GM10266 (cell line): ENCODE results near the gene RRAS.

Source experiments
- DNase-seq: peaks from one replicate; pipeline ENCODE4 v3.0.0; 2012; ENCODE audit errors: extremely low spot score
- TF ChIP-seq, protein P1 (sequence below): IDR thresholded peaks from 2 replicates; pipeline ENCODE4 v1.5.1; 2012; ENCODE audit warnings: mild to moderate bottlenecking, low read depth; ENCODE audit not compliant: control insufficient read depth, insufficient read depth; ENCODE audit errors: missing control alignments

Gene RRAS

DNA sequence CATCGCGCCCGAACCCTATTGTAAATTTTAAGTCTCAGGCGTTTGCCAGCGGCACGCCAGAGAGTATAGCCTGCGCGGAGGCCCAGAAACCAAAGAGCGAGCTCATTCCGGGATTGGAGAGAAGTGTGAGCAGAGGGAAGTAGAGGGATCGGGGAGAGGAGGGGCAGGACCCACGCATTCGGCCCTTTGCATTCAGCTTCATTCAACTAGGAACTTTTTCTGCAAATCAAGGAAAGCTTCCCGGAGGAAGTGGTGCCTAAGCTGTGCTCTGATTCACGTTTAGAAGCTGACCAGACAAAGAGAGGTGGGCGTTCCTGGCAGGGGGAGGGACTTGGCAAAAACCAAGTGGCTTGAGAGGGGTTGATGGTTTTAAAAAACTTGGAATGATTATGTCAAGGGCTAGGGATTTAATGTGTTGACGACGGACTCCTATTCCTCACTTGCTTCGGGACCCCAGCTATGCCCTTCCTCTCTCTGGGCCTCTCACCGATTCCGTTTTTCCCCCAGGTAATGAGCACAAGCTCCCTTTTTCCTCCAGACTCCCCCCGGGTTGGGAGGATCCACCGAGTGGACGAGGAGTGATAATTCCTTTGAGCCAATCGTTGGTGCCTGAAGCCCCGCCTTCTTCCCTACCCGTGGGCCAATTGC is 36.3 kb upstream of the RRAS start:
- TF ChIP-seq, protein P1, sequence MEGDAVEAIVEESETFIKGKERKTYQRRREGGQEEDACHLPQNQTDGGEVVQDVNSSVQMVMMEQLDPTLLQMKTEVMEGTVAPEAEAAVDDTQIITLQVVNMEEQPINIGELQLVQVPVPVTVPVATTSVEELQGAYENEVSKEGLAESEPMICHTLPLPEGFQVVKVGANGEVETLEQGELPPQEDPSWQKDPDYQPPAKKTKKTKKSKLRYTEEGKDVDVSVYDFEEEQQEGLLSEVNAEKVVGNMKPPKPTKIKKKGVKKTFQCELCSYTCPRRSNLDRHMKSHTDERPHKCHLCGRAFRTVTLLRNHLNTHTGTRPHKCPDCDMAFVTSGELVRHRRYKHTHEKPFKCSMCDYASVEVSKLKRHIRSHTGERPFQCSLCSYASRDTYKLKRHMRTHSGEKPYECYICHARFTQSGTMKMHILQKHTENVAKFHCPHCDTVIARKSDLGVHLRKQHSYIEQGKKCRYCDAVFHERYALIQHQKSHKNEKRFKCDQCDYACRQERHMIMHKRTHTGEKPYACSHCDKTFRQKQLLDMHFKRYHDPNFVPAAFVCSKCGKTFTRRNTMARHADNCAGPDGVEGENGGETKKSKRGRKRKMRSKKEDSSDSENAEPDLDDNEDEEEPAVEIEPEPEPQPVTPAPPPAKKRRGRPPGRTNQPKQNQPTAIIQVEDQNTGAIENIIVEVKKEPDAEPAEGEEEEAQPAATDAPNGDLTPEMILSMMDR, result no peak
- DNase-seq, result peak; percentile 83

DNA sequence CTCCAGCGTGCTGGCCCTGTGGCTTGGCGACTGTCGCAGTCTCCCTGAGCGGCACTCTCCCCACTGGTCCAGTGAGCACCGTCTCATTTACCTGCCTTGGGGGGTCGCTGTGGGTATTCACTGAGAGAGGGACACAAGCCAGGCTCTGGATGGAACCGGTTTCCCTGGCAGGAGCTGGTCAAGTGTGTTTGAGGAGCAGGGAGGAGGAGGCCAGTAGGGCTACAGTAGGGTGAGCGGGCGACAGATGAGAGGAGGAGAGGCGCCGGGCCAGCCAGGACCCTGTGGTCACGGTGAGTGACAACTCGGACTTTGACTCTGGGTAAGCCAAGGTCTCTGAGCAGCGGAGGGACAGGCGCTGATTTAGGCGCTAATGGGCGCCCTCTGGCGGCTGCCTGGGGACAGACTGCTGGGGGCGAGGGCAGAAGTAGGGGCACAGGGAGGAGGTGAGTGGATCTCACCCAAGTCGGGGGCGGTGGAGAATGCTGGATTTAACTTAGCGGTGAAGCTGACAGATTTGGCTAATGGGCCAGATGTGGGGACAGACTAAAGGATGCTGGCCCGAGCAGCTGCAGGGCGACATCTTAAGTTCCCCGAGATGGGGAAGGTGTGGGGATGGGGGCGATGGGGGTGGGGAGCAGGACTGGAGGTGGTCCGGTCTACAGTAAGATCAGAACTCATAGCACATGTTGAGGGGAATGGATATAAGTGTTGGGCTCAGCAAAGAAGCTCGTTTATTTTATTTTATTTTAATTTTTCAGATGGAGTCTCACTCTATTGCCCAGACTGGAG is 32.4 kb upstream of the RRAS start:
- peak; percentile 92 for DNase-seq
- TF ChIP-seq, protein P1, result peak; percentile 98

DNA sequence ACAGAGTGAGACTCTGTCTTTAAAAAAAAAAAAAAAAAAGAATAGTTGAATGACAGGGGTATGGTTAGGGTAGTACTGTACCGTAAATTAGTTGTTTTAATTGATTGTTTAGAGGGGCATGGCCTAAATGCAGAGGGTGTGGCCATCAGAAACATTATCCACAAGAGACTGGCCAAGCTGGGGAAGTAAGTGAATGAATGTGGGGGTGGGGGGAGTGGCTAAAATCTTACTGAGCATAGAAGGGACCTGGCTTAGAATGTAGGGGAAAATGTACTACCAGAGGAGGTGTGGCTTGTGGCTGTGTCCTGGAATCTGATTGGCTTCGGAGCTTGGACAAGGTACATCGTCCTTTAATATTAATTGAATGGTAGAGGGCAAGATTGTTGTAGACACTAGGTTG is 29.6 kb upstream of the RRAS start:
- TF ChIP-seq, protein P1, result no peak
- no peak for DNase-seq

DNA sequence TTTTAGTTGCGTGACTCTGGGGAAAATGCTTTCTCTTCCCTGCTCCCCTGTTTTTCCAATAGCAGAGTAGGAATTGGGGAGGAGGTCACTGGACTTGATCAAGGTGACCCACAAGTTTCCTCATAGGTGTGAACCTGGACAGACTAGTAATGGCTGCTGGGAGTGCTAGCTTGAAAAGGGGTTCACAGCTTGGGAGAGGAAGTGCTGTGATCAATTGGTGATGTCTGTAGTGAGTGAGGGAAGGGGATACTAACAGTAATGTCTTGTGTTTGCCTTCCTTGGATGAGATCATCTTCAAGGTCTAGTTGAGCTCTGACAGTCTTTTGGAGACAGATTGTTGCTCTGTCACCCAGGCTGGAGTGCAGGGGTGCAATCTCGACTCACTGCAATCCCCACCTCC is 27.5 kb upstream of the RRAS start:
- TF ChIP-seq, protein P1, result no peak
- no peak for DNase-seq

DNA sequence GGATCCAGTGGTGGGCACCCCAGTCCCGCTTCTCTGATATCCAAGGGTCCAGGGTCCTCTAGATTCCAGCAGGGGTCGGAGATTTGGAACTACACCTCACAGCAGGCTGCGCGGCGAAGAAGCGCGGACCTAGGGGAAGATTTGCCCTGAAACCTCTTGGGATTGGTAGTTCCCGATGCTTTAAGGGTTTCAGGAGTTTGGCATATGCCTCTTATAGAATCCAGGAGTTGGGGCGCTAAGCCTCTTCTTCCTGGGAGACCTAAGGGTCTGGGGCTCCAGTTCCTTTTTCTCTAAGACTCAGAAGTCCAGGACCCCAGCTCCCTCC is 26.1 kb upstream of the RRAS start:
- no peak for DNase-seq
- TF ChIP-seq, protein P1, result no peak

DNA sequence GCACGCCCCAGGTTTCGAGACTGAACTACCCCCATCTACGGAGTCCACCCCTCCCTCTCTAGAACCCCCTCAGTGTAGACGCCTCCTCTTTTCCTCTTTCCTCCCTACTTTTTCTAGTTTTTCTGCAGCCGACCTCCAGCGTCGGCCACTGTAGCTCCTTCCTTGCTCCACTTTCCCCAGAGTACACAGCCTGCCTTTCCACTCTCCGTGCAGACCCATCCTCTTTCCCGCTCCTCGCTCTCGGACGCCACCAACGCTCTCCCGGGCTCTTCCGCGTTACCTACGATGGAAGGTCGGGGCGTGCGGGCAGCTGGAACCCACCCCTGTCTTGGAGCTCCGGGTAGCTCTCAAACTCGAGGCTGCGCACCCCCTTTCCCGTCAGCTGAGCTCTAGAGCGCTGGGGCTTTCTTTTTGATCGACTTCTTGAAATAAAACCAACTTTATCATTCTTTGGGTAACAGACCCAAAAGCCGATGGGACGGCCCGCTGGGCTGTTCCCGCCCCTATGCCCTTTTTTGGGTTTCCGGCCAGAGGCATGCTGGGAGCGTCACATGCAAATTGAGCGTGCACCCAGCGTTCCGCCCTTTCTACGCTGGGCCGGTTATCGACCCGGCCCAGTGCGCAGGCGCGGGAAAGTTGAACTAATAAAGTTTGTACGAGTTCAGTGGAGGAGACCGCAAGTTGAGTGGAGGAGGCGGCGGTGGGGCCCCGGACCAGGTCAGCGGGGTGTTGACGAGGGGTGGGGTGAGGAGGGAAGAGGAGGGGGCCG is 25.6 kb upstream of the RRAS start, which contains the start of the genes BCL2L12 and IRF3:
Gene BCL2L12 (plus strand): TSS at position 583 of the 769 bp plus-strand sequence. CDS start 760 bp downstream, outside the sequence.
Gene IRF3 (minus strand): TSS at position 507 of the 769 bp plus-strand sequence. CDS start 1,019 bp downstream, outside the sequence.
- DNase-seq, result peak; percentile 99
- TF ChIP-seq, protein P1, result no peak
